H1 (cell line): Measurements from ENCODE around the gene BRD4. TPM values are rescaled to one million over a fixed set of nuclear protein-coding genes. Genes with fewer than 3 reads are reported as not detected.

Experiments used
- CBX8 ChIP-seq: fragments of 300-800, 300-1000 bp; sonication (generic); IDR thresholded peaks from 2 replicates; pipeline ENCODE4 v1.7.1; 2016; ENCODE audit warnings: low read depth, low read length, borderline replicate concordance
- CHD7 ChIP-seq: fragments of 300-600 bp; sonication (generic); IDR thresholded peaks from 2 replicates; pipeline ENCODE4 v1.7.1; 2012; ENCODE audit warnings: low read length, moderate library complexity, mild to moderate bottlenecking, inconsistent platforms; ENCODE audit not compliant: insufficient replicate concordance
- RNF2 ChIP-seq: fragments of 200-900, 300-1000 bp; sonication (generic); IDR thresholded peaks from 2 replicates; pipeline ENCODE4 v1.7.1; 2016; ENCODE audit warnings: borderline replicate concordance, low read depth, mild to moderate bottlenecking, antibody characterized with exemption, low read length; ENCODE audit not compliant: poor library complexity, severe bottlenecking; ENCODE audit errors: missing control alignments
- polyA plus RNA-seq, 7 experiments: library from polyadenylated mRNA; depleted of rRNA in 3 of 7; stranded (reverse) in 5 of 7; unstranded in 2 of 7; fragments of >200 nt in 5 of 7; fragments of 200-250 nt in 2 of 7; gene quantifications; 1 replicate in 5 of 7; 2 replicates in 1 of 7; 4 replicates in 1 of 7; pipeline versions ENCODE4 v1.2.1 to v1.2.3, GENCODE V29; 2011 to 2013; ENCODE audit warnings: missing spikeins in 2 of 7, mixed read lengths in 2 of 7
- total RNA-seq: library from RNA; stranded (reverse); fragmentation: NEBNext Ultra II Directional; extraction: Animal tissue kit (Norgen Biotek cat#: 25700); gene quantifications from 2 replicates; pipeline ENCODE4 v1.2.1, GENCODE V29; 2021

BRD4 gene
- total and polyA plus RNA-seq, 2 of the 8 experiments (the other 6 are each of a cell fraction or from before 2014, with no cell fraction given), result 14.1 to 146 TPM

GRCh38 chr19:15265214-15265849 is 67.0 kb downstream of the BRD4 start (continued):
- TF ChIP-seq CHD7 (no peak), RNF2 (no peak), CBX8 (no peak)
